Measurements from ENCODE around the gene ZNF407.

ZNF407 gene

DNA sequence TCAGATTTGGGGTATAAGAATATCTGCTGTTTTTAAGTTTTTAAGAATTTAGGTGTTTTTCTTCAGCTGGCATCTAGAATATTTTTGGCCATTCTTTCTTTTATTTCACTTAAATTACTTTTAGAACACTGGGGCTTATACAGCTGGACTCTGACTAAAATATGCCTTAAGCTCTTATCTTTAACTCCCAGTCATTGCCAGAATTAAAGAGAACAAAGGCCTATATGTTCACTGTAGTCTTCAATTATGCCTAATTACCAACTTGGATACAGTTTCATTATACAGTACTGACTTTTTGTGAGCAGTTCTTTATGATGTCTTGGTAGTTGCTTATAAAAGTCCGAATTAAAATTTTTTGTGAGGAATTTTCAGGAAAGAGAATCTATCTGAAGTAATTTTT lies 192.8 kb downstream of the ZNF407 start:
- peaks cover 4 to 71% (median 14%) of the 10 kb centered on the region in 11 experiments; a peak in 17 of 22 replicates for H3K36me3 ChIP-seq
- no peak overlapping the region for H3K9ac ChIP-seq
- no peak overlapping the region for H3K4me3 ChIP-seq
- TF ChIP-seq Cebpa-rat (IDR thresholded peaks at IDR 0.05), result no peak
- H3K4me1 ChIP-seq, result no peaks in the 10 kb centered on the region
- H3K4me2 ChIP-seq, result no peak overlapping the region
- H4K20me1 ChIP-seq, result no peaks in the 10 kb centered on the region
- H3K27ac ChIP-seq, result no peak overlapping the region
- no peaks in the 10 kb centered on the region for H3K9me3 ChIP-seq (replicated peaks in 1 of 11)
- no peaks in the 10 kb centered on the region for H3K27me3 ChIP-seq

DNA sequence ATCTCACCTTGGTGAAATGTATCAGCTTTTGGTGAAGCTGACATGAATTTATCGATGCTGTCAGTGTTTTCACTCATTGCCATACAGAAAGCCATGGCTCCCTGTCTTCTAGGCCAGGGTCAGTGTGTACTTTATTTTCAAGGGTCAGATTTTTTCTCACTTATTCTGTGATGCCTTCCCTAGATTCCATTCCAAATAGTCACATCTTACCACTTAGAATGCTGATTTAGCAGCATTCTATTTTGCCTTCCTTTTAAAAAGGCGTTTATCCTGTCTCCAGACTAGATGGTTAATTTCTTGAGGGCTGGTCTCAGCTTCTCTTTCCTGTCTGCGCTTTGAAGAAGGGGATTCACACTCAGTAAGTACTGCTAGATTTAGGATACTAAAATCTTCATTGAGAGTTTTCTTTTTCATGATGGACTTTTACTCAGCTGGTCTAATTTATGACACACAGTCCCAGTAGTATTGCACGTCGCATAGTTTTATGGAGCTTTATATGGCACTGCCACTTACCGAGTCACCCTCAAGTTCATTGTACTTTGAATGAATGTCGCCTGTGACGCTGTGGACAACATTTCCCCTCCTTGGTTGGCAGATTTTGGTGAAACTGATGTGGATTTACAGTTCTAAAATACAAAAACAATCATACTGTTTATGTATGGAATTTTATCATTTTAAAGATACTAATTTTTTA lies 194.0 kb downstream of the ZNF407 start:
- no peaks in the 10 kb centered on the region for H3K9me3 ChIP-seq (replicated peaks in 1 of 11)
- no peak overlapping the region for H3K4me3 ChIP-seq
- H4K20me1 ChIP-seq, result no peaks in the 10 kb centered on the region
- H3K9ac ChIP-seq, result no peak overlapping the region
- no peak for TF ChIP-seq Cebpa-rat (IDR thresholded peaks at IDR 0.05)
- peaks cover 0 to 60% (median 14%) of the 10 kb centered on the region in 11 experiments; a peak in 14 of 22 replicates for H3K36me3 ChIP-seq
- no peaks in the 10 kb centered on the region for H3K27me3 ChIP-seq
- H3K4me2 ChIP-seq, result no peak overlapping the region
- no peak overlapping the region for H3K27ac ChIP-seq
- H3K4me1 ChIP-seq, result no peaks in the 10 kb centered on the region

DNA sequence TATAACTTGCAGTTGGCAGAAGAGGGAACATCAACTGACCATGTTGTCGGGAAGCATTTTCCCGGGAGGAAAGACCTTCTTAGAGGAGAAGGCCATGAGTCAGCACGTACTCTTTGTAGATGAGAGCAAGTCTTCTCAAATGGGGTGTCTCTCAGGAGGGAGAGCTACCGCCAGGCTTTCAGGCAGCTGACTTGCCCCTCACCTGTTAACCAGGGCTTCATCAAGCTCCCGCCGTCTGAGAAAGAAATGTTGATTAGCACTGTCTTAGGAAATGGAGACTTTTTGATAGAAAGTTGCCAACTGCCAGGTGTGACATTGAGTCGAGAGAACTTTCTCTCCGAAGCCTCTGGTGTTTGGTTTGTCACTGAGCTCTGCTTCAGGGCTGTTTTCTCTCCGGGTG lies 196.1 kb downstream of the ZNF407 start:
- Histone ChIP-seq H3K4me3 (no peak overlapping the region), H3K27ac (no peak overlapping the region), H3K9ac (no peak overlapping the region), H3K9me3 (replicated peaks in 1 of 11) (no peaks in the 10 kb centered on the region), H3K36me3 (peaks cover 0 to 43% (median 9%) of the 10 kb centered on the region in 11 experiments; a peak in 11 of 22 replicates), H3K27me3 (no peaks in the 10 kb centered on the region), H3K4me1 (no peaks in the 10 kb centered on the region), H4K20me1 (no peaks in the 10 kb centered on the region), H3K4me2 (no peak overlapping the region)
- TF ChIP-seq Cebpa-rat (IDR thresholded peaks at IDR 0.05), result no peak

DNA sequence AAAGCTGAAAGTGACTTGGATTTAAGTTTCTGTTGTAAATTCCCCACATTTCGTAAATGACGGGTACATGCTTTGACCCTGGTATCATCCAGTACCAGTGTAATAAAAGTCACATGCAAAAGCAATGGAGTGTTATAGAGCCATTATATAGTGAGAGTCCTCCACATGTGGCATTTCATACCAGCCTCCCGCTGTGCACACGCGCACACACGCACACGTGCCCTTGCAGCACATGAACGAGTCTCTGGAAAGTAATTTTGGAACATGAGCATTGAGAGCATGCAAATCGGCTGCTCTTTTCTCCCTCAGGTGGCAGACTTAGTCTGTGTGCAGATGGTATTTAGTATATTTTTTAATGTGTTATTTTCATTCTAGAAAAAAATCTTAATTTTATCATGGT lies 198.1 kb downstream of the ZNF407 start:
- H3K27ac ChIP-seq, result no peak overlapping the region
- no peaks in the 10 kb centered on the region for H3K27me3 ChIP-seq
- H3K9me3 ChIP-seq (replicated peaks in 1 of 11), result no peaks in the 10 kb centered on the region
- H3K4me2 ChIP-seq, result no peak overlapping the region
- H4K20me1 ChIP-seq, result 0 out of 22 replicates have a peak, but pooled peaks cover 0 to 3% (median 0%) of the 10 kb centered on the region in 11 experiments
- H3K9ac ChIP-seq, result no peak overlapping the region
- H3K4me3 ChIP-seq, result no peak overlapping the region
- H3K4me1 ChIP-seq, result no peaks in the 10 kb centered on the region
- H3K36me3 ChIP-seq, result peaks cover 0 to 31% (median 5%) of the 10 kb centered on the region in 11 experiments; a peak in 8 of 22 replicates
- no peak for TF ChIP-seq Cebpa-rat (IDR thresholded peaks at IDR 0.05)

DNA sequence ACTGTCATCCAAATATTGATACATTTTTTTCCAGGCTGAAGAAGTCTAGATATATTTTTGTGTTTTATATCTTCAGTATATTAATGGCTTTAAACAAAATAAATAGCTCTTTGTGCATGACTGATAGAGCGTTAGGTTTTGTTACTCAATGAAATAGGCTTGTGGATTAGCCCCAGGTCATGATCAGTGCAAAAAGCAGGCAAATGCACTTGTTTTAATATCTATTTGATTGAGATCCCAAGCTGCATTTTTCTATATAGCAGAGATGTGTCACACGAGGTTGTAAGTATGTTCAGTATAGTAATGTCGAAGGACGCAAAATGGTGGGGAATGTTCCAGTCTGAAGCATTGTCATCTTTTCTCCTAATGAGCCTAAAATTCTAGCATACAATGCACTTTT lies 198.5 kb downstream of the ZNF407 start:
- Histone ChIP-seq H3K9ac (no peak overlapping the region), H3K4me3 (no peak overlapping the region), H4K20me1 (0 out of 22 replicates have a peak, but pooled peaks cover 0 to 3% (median 0%) of the 10 kb centered on the region in 11 experiments), H3K4me1 (no peaks in the 10 kb centered on the region), H3K27me3 (no peaks in the 10 kb centered on the region), H3K36me3 (peaks cover 0 to 26% (median 5%) of the 10 kb centered on the region in 11 experiments; a peak in 8 of 22 replicates), H3K27ac (no peak overlapping the region), H3K4me2 (no peak overlapping the region), H3K9me3 (replicated peaks in 1 of 11) (no peaks in the 10 kb centered on the region)
- TF ChIP-seq Cebpa-rat (IDR thresholded peaks at IDR 0.05), result no peak

DNA sequence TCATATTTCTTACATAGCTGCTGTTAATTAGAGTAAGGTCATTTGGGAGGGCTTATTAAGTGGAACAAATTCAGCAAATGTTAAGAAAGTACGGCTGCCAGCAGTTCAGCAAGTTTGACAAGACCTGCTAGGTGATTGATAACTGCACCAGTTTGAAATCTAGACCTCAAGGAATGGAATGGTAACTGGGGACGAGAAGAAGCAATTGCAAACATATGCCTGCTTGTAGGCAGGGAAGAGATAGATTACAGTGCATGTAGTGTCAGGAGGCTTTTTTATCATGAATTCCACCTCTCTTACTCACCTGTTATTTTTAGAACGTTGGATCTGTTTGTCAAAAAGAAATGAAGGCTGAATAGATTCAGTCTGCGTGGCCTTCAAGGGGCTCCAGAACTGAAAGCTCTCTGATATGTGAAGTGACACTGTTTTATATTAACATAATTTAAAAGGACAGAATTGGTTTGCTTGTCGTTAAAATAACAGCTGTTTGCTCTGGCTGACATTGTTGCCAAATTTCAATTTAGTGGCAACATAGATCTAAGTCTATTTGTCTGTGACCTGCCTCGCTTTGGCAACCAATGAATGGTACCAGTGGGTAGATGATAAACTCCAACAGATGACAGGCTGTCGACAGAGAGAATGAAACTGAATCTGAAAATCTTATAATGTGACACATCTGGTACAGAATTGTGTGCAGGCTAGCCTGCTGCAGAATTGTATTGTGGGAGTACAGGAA lies 199.3 kb downstream of the ZNF407 start:
- Histone ChIP-seq H3K27me3 (no peaks in the 10 kb centered on the region), H3K9ac (no peak overlapping the region), H3K4me1 (no peaks in the 10 kb centered on the region), H3K4me3 (no peak overlapping the region), H4K20me1 (0 out of 22 replicates have a peak, but pooled peaks cover 0 to 3% (median 0%) of the 10 kb centered on the region in 11 experiments), H3K4me2 (no peak overlapping the region), H3K36me3 (peaks cover 0 to 18% (median 0%) of the 10 kb centered on the region in 11 experiments; a peak in 6 of 22 replicates), H3K27ac (no peak overlapping the region), H3K9me3 (replicated peaks in 1 of 11) (no peaks in the 10 kb centered on the region)
- no peak for TF ChIP-seq Cebpa-rat (IDR thresholded peaks at IDR 0.05)

DNA sequence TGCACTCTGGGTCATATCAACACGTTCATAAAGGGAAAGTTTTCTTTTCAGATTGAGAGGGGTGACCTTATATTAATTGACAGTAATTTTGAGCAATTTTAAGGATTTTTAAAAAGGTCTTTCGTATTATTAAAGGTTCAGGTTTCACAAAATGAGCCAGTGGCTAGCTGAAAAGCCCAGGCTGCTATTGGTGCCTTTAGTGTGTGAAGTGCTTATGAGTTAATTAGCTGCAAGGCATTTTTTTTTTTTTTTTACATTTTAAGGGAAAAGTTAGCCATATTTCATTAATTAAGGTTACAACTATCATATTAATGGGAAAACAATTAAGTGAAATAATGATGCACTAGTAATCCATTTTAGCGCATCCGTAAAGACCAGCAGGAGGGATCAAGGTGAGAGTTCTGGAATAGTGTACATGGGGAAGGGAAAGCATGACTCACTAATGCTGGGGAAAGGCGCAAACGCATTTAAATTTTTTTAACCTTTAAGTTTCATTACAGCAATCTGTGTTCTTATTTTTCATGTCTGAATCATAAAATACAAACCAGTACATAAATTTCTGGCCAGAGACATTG lies 200.0 kb downstream of the ZNF407 start:
- 0 out of 22 replicates have a peak, but pooled peaks cover 0 to 3% (median 0%) of the 10 kb centered on the region in 11 experiments for H4K20me1 ChIP-seq
- no peak overlapping the region for H3K4me2 ChIP-seq
- H3K36me3 ChIP-seq, result peaks cover 0 to 15% (median 0%) of the 10 kb centered on the region in 11 experiments; a peak in 5 of 22 replicates
- H3K27ac ChIP-seq, result no peak overlapping the region
- TF ChIP-seq Cebpa-rat (IDR thresholded peaks at IDR 0.05), result no peak
- H3K4me3 ChIP-seq, result no peak overlapping the region
- no peak overlapping the region for H3K9ac ChIP-seq
- H3K4me1 ChIP-seq, result no peaks in the 10 kb centered on the region
- H3K9me3 ChIP-seq (replicated peaks in 1 of 11), result no peaks in the 10 kb centered on the region
- no peaks in the 10 kb centered on the region for H3K27me3 ChIP-seq

DNA sequence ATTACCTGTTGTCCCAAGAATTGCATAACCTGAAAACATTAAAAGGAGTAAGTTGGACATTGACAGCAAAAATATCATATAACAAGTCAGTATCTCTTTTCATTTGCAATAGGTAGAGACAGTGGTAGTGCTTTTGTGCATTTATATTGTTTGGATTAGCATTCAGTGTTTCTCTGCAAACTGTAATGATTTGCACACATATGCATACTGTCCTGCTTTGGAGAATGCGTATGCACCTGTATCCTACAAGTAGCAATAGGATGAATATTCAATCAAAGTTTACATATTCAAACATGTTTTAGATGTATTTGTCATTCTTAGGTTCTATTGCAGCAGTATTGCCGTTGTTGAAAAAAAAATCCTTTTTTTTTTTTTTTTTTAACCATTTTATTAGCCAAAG lies 201.9 kb downstream of the ZNF407 start:
- H3K27ac ChIP-seq, result no peak overlapping the region
- H4K20me1 ChIP-seq, result peaks cover 0 to 3% (median 0%) of the 10 kb centered on the region in 11 experiments; a peak in 1 of 22 replicates
- no peaks in the 10 kb centered on the region for H3K9me3 ChIP-seq (replicated peaks in 1 of 11)
- TF ChIP-seq Cebpa-rat (IDR thresholded peaks at IDR 0.05), result no peak
- no peak overlapping the region for H3K4me2 ChIP-seq
- no peak overlapping the region for H3K9ac ChIP-seq
- H3K4me3 ChIP-seq, result no peak overlapping the region
- peaks cover 0 to 14% (median 0%) of the 10 kb centered on the region in 11 experiments; a peak in 2 of 22 replicates for H3K36me3 ChIP-seq
- H3K27me3 ChIP-seq, result no peaks in the 10 kb centered on the region
- no peaks in the 10 kb centered on the region for H3K4me1 ChIP-seq

DNA sequence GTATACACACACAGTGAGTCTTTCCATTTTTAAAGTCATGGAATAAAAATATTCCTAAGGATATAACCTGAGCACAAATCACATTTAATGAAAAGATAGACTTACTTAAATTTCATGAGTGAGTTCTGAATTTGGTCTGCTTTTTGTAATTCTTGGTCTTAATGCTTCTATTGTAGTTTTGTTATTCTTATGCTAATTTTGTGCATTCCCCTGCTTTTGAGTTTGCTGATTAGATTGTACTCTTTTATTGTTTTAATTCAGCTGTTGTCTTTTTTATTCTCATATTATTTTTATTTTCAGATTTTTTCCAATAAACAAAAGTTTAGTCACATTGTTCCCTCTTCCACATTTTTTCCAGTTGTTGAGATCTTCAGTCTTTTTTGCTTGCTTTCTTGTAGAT lies 202.4 kb downstream of the ZNF407 start:
- Histone ChIP-seq H3K9me3 (replicated peaks in 1 of 11) (no peaks in the 10 kb centered on the region), H3K27ac (no peak overlapping the region), H3K4me2 (no peak overlapping the region), H3K4me3 (no peak overlapping the region), H3K27me3 (no peaks in the 10 kb centered on the region), H3K9ac (no peak overlapping the region), H3K36me3 (peaks cover 0 to 18% (median 0%) of the 10 kb centered on the region in 11 experiments; a peak in 2 of 22 replicates), H4K20me1 (peaks cover 0 to 3% (median 0%) of the 10 kb centered on the region in 11 experiments; a peak in 1 of 22 replicates), H3K4me1 (no peaks in the 10 kb centered on the region)
- no peak for TF ChIP-seq Cebpa-rat (IDR thresholded peaks at IDR 0.05)

Data from BLaER1 treated with 17β-estradiol and CSF1 and Interleukin-3, amounts not matched to agents 10 nM and 100 nM (cell line).